ENCODE data around the gene ST8SIA4.
"Not testable (repeated sequence)": the region's sequence is repeated elsewhere in the genome, so short reads cannot be mapped to it uniquely, and the experiment has no call there.

The ST8SIA4 gene

DNA sequence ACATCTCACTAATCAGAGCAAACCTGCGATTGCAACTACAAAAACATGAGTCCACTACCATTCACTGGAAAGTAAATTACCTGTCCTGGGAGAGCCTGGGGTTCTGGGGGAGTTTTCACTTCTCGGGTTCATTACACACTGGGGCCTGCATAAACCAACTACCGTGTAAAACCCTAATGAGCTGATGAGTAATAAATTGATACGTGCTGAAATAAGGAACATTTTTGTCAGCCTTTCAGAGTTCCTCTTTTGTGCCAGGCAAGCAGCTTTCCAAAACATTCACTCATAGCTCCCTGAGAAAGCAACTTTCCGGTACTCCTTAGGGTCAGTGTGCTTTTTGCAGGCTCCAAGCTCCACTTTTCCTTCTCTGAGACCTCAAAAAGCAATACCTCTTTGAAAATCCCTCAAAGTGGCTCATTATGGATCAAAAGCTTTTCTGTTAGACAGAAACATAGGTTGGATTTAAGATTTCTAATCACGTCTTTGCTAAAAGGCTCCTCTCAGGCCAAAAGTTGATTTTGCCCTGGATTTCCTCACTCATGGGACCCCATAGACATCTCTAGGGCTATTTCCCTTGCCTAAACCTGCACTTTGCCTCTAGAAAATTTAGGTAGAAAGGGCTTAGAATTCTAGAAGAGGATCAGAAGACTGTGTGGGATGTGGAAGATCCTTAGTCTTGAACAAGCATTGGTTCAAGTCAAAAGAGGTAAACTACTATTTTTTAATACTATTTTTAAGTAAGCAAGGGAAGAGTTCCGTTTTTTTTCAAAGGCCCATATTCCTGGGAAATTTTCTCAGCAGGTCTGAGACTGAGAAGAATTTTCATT is 74.8 kb downstream of the ST8SIA4 start:
- no peak for DNase-seq

- no peak for DNase-seq
Observed at GRCh38 chr5:100827481-100827889, 75.6 kb downstream of the ST8SIA4 start.

GRCh38 chr5:100826133-100826532 is 76.9 kb downstream of the ST8SIA4 start:
- no peak for DNase-seq

DNA sequence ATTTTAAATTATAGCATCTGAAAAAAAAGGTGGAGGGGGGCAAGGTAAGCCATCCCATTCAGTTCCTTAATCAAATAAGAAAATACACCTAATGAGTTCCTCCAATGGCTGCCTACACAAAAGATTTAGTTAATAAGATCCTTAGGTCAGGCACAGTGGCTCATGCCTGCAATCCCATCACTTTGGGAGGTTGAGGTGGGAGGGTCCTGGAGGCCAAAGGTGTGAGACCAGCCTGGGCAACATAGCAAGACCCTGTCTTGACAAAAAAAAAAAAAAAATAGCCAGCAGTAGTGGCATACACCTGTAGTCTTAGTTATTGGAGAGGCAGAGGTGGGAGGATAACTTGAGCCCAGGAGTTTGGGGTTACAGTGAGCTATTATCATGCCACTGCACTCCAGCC is 78.4 kb downstream of the ST8SIA4 start:
- no peak for DNase-seq

DNA sequence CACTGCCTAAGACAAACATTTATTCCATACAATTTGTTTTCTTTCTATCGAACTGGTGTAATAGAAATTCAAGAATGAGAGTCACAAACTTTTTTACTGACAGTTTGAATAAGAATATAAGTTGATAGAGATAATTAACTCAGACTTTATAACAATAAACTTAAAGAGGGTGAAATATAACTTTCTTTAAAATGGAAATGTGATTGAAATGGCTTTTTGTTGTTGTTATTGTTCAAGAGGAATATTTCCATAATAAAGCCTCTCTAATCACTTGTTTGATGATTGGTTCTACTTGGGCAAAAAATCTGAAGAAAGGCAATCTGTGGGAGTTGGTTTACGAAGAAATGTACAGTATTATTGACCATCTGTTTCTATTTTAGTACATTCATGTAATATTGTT is 79.3 kb downstream of the ST8SIA4 start:
- DNase-seq = no peak

- no peak for DNase-seq
Observed at GRCh38 chr5:100821751-100822150, 81.3 kb downstream of the ST8SIA4 start.

DNA sequence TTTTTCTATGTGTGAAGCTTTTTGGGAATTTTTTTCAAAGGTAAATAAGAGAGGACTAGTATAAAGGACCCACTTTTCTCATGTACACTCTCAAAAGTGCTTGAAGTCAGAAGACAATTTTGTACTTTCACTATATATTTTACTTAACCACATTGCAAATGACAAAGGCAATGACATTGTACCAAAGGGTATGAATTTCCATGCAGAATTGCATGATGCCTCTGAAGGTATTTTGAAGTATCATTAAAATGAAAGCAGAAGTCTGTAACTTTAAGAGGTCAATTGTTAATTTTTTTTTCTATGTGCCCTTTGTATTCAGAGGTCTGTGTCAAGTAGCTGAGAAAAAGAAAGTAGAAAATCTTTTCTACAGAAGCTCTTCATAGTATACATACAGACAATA is 84.7 kb downstream of the ST8SIA4 start:
- DNase-seq = no peak

DNA sequence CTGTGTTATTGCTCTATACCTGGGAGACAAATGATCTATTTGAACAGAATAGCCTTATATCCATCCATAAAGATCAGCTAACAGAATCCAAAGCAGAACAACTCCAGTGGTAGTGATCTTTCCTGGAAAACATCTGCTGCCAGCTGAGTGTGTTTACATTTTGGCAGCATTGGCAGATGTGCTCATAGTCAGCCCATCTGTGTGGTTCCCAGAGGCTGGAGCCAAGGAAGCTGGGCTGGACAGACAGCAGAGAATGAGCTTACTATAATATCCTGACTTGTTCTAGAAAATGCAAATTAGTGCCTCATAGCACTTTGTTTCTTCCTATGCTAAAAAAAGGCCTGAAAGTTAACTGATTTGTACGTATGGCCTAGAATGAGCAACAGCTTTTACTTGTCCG is 99.7 kb downstream of the ST8SIA4 start:
- DNase-seq = no peak

GRCh38 chr5:100802208-100802607 is 100.9 kb downstream of the ST8SIA4 start:
- no peak for DNase-seq

DNA sequence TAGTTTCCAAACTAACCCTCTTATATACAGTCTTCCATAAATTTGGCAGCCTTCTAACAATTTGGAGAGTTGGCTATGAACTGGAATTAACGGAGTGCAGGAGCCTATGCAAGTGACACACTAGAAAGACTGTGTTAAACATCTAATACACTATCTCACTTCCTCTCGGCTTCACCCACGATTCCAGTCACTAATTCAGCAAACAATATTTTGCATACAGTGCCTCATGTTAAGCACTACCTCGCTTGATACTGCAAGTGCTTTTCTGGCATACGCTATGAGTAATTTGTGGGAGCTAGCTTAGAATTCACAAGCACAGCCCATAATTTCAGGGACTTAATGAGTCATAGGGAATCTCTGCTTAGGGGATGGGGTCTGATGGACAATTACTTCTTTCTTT is 102.5 kb downstream of the ST8SIA4 start:
- DNase-seq = no peak

- DNase-seq = no peak
Observed at GRCh38 chr5:100799166-100799565, 103.9 kb downstream of the ST8SIA4 start.

DNA sequence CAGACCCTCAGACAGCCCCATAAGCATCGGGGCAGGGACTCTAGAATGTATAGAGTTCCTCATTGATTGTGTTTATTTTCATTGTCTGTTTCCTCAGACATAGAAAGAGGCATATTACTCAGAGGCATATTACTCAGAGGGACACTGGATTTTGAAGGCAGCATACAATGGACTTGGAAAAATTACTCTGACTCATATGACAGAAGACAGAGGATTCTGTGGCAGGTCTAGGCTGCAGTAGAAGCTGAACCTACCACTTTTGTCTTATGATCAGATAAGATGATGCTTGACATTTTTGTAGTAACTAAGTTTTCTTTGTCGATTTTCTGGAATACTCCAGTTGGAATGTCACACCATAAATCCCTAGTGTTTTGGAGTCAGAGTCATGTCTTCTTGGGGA is 105.2 kb downstream of the ST8SIA4 start:
- DNase-seq = no peak

GRCh38 chr5:100796851-100797250 is 106.2 kb downstream of the ST8SIA4 start:
- DNase-seq = no peak

GRCh38 chr5:100794844-100795243 is 108.2 kb downstream of the ST8SIA4 start:
- DNase-seq = no peak

DNA sequence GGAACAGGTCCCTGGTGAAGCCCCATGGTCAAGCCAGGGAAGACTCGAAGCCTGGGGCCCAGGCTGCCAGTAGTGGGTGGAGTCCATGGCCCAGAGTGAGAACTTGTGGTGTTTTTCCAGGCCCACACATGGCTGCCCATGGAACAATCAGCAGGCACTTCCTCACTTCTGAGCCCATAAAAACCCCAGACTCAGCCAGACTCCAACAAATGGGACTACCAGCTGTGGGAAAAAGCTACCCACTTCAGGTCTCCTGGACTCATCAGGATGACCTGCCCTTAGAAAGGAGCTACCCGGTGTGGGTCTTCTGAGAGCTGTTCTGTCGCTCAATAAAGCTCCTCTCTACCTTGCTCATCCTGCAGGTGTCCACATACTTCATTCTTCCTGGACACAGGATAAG is 108.9 kb downstream of the ST8SIA4 start:
- DNase-seq = no peak

DNA sequence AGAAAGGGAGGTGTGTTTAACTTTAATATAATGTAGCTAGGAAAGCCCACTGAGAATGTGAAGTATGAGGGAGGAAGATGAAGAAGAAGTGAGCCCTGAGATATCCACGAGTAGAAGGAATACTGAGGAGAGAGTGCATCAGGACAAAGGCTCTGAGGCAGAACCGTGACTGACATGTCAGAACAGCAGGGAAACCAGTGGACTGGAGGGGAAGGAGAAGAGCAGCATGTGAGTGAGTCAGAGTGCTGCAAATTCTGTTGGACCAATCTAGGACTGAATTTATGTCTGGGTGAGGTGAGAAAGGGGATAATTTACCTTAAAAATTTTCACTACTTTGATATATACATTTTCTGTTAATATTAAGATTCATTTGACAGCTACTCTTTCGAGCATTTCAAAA is 110.3 kb downstream of the ST8SIA4 start:
- DNase-seq = no peak

GRCh38 chr5:100791391-100791790 is 111.7 kb downstream of the ST8SIA4 start:
- DNase-seq = no peak

DNA sequence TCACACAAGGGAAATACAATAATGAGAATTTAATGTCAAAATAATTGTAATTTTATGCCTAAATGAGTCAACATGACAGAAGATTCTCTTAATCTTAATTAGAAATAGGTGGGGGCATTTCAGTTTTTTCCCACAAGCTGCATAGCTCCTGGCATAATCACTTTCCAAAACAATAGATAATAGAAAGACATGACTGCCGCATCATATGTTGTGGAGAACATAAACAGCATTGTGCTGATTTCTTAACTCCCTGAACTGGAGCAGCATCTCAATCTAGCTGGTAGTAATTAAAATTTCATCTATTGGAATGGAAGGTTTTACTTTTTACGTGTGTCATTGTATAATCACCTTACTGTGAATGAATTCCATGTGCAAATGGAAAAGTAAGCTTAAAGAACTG is 112.1 kb downstream of the ST8SIA4 start:
- no peak for DNase-seq

- DNase-seq = no peak
Observed at GRCh38 chr5:100790170-100790665, 112.9 kb downstream of the ST8SIA4 start.

DNA sequence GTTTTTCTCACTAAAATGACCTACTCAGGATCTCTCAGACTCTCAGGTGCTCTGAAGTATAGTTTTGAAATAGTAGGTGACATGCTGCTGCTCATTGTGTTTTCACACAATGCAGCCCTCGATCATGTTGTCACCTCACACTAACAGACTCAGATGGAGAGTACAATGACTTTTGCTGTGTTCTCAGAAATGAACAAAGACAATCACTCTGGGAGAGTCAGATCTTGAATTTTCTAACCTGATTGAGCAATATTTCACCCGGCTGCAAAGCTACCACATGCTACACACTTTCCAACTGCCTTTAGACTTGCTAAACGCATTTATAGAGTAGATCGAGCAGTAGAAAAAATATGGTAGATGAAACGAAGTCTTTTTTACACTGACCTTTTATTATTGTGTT is 113.4 kb downstream of the ST8SIA4 start:
- DNase-seq = no peak

DNA sequence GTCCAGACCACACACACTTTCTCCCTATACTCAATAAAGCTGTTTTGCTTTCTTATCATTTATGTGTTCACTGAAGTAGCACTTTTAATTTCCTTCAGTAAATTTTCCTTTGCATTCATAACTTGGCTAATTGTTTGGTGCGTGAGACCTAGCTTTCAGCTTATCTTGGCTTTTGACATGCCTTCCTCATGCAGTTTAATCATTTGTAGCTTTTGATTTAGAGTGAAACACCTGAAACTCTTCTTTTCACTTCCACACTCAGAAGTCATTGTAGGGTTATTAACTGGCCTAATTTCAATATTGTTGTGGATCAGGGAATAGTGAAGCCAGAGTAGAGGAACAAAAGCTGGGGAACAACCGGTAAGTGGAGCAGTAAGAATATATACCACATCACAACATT is 114.7 kb downstream of the ST8SIA4 start:
- DNase-seq = no peak

DNA sequence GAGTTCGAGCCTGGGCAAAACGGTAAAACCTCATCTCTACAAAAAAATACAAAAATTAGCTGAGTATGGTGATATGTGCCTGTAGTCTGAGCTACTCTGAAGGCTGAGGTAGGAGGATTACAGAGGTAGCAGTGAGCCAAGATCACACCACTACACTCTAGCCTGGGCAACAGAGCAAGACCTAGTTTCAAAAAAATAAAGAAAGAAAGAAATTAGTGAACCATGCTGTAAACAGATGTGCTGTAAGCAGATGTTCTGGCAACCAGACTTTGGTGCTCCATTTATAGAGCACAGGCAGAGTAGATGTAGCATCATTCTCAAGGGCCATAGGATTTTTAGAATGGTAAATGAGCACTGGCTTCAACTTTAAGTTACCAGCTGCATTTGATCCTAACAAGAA is 115.4 kb downstream of the ST8SIA4 start:
- no peak for DNase-seq

DNA sequence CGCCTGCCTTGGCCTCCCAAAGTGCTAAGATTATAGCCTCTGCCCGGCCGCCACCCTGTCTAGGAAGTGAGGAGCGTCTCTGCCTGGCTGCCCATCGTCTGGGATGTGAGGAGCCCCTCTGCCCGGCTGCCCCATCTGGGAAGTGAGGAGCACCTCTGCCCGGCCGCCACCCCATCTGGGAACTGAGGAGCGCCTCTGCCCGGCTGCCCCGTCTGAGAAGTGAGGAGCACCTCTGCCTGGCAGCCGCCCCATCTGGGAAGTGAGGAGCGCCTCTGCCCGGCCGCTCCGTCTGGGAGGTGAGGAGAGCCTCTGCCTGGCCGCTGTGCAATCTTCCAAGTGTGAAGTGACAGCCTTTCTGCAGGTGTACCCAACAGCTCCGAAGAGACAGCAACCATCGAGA is 117.5 kb downstream of the ST8SIA4 start:
- not testable (repeated sequence) for DNase-seq

DNA sequence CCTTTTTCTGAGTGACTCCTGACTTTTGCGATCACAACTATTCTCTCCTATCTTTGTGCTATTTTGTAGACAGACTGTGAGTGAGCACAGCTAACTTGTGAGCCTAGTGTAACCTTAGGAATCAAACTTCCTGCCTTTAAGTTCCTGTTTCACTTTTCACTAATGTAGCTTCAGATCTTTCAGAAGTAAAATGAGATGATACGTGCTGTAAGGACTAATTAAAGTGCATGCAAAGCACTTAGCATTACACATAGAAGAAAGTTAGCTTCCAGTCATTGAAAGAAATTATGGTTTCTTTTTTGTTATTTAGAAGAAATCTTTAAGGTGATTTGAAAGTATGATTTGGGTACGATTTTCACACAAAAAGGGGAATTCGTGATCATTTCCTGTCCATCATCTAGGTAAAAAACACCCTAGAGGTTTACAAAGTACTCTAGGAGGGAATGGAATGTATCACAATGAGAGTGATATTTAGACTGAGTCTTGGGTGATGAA is 122.7 kb downstream of the ST8SIA4 start:
- no peak for DNase-seq
